ENCODE measurements around the gene MPHOSPH6.
"Not testable (repeated sequence)": the region's sequence is repeated elsewhere in the genome, so short reads cannot be mapped to it uniquely, and the experiment has no call there.

MPHOSPH6 gene

GRCh38 chr16:82169861-82170845, at the start of gene MPHOSPH6:
Gene MPHOSPH6 (minus strand): TSS chr16:82170224. CDS start chr16:82170175, 49 bp downstream.
- no peak for FAIRE-seq

GRCh38 chr16:82219298-82219697, 49.3 kb upstream of the MPHOSPH6 start:
- FAIRE-seq, result no peak

GRCh38 chr16:82209314-82209713, 39.3 kb upstream of the MPHOSPH6 start:
- not testable (repeated sequence) for FAIRE-seq

GRCh38 chr16:82203198-82203597, 33.2 kb upstream of the MPHOSPH6 start:
- FAIRE-seq, result no peak

GRCh38 chr16:82201926-82202325, 31.9 kb upstream of the MPHOSPH6 start:
- FAIRE-seq, result no peak

- no peak for FAIRE-seq
Observed at GRCh38 chr16:82201351-82201750, 31.3 kb upstream of the MPHOSPH6 start.

GRCh38 chr16:82199209-82199608, 29.2 kb upstream of the MPHOSPH6 start:
- no peak for FAIRE-seq

GRCh38 chr16:82197540-82198240, 27.7 kb upstream of the MPHOSPH6 start:
- no peak for FAIRE-seq

- no peak for FAIRE-seq
Observed at GRCh38 chr16:82195917-82196494, 26.0 kb upstream of the MPHOSPH6 start.

GRCh38 chr16:82194086-82194485, 24.1 kb upstream of the MPHOSPH6 start:
- no peak for FAIRE-seq

- FAIRE-seq, result no peak
Observed at GRCh38 chr16:82192665-82193064, 22.6 kb upstream of the MPHOSPH6 start.

GRCh38 chr16:82190386-82190785, 20.4 kb upstream of the MPHOSPH6 start:
- no peak for FAIRE-seq

- no peak for FAIRE-seq
Observed at GRCh38 chr16:82187829-82188228, 17.8 kb upstream of the MPHOSPH6 start.

- FAIRE-seq, result no peak
Observed at GRCh38 chr16:82185012-82185411, 15.0 kb upstream of the MPHOSPH6 start.

- no peak for FAIRE-seq
Observed at GRCh38 chr16:82184213-82184612, 14.2 kb upstream of the MPHOSPH6 start.

- FAIRE-seq, result no peak
Observed at GRCh38 chr16:82183004-82183397, 13.0 kb upstream of the MPHOSPH6 start.

- FAIRE-seq, result no peak
Observed at GRCh38 chr16:82182266-82183003, 12.4 kb upstream of the MPHOSPH6 start.

GRCh38 chr16:82181461-82182185, 11.6 kb upstream of the MPHOSPH6 start:
- FAIRE-seq, result no peak

- FAIRE-seq, result no peak
Observed at GRCh38 chr16:82178352-82178751, 8.3 kb upstream of the MPHOSPH6 start.

GRCh38 chr16:82177555-82177954, 7.5 kb upstream of the MPHOSPH6 start:
- no peak for FAIRE-seq

GRCh38 chr16:82176204-82176603, 6.2 kb upstream of the MPHOSPH6 start:
- FAIRE-seq, result no peak

GRCh38 chr16:82175627-82176026, 5.6 kb upstream of the MPHOSPH6 start:
- FAIRE-seq, result no peak

Measured in colon (tissue), 2 donors.